Osteocyte (in vitro differentiated cells): ENCODE results near the gene SHC1. TPM values are rescaled to one million over a fixed set of nuclear protein-coding genes. Genes with fewer than 3 reads are reported as not detected.

ENCODE experiments used
- DNase-seq: peaks from one replicate; pipeline ENCODE4 v3.0.0; 2021; ENCODE audit warnings: mixed read lengths; ENCODE audit not compliant: unreplicated experiment; ENCODE audit errors: extremely low spot score
- H3K27ac Mint-ChIP-seq: one replicate; pipeline ENCODE4 v1.8.0; 2021; ENCODE audit warnings: mild to moderate bottlenecking, mixed read lengths; ENCODE audit not compliant: unreplicated experiment
- H3K27me3 Mint-ChIP-seq: one replicate; pipeline ENCODE4 v1.8.0; 2021; ENCODE audit warnings: mixed read lengths; ENCODE audit not compliant: unreplicated experiment
- H3K36me3 Mint-ChIP-seq: one replicate; pipeline ENCODE4 v1.8.0; 2021; ENCODE audit warnings: mixed read lengths; ENCODE audit not compliant: unreplicated experiment
- H3K4me1 Mint-ChIP-seq: one replicate; pipeline ENCODE4 v1.8.0; 2021; ENCODE audit warnings: mixed read lengths; ENCODE audit not compliant: unreplicated experiment
- H3K4me3 Mint-ChIP-seq: one replicate; pipeline ENCODE4 v1.8.0; 2021; ENCODE audit warnings: mild to moderate bottlenecking, moderate library complexity, mixed read lengths; ENCODE audit not compliant: unreplicated experiment
- H3K9me3 Mint-ChIP-seq: one replicate; pipeline ENCODE4 v1.8.0; 2021; ENCODE audit warnings: mixed read lengths; ENCODE audit not compliant: unreplicated experiment
- total RNA-seq: library from RNA; stranded (reverse); gene quantifications from 2 replicates; pipeline ENCODE4 v1.2.1, GENCODE V29; 2021
- TF ChIP-seq, protein P1 (sequence below): fragments of 200-600 bp; sonication (generic); IDR thresholded peaks from 2 replicates; pipeline ENCODE4 v1.5.0; 2021; ENCODE audit warnings: antibody characterized with exemption, mild to moderate bottlenecking, moderate library complexity

SHC1 gene
- total RNA-seq, 1 donor from 2014 or later, result 239 TPM

DNA sequence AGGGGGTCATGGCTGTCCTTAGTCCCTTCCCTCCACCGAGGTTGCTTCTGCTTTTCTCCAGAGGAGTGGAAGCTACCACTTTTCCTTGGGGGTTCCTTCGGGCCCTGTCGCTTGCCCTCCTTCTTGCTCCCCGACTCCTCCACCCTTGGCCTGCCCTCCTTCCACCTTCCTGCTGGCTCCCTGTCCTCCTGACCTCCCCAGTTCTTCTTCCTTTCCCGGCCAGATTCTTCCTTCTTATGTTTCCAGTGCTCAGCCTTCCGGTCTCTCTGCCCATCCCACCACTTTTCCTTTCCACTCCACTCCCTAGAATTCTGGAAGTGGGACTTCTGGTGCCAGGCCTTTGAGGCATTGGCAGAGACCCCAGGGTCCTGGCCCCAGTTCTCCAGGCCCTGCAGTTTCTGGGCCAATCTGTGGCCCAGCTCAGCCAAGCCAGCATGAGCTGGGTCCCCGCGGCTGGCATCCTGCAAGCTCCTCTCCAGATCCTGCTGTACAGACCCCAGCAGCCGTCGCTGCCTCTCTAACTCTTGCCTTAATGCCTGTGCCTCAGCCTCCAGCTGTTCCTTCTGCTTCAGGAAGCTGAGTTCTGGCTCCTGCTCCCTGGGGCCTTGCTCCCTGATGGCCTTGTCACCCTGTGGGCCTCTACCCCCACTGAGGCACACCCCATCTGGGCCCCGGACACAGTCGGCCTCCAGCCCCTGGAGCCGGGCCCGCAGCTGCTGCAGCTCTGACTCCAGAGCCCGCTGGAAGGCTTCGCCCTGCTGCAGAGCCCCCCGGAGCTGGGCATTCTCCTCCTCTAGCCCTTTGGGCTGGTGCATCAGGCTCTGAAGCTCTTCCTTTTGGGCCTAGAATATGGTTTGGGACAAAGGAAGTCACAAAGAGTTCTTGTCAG is 24.3 kb downstream of the SHC1 start:
- Mint-ChIP-seq H3K27ac (no peak overlapping the region), H3K9me3 (no peaks in the 10 kb centered on the region), H3K36me3 (peaks cover 14% of the 10 kb centered on the region), H3K27me3 (no peaks in the 10 kb centered on the region), H3K4me3 (no peak overlapping the region), H3K4me1 (no peaks in the 10 kb centered on the region)
- no peak for DNase-seq
- TF ChIP-seq, protein P1, sequence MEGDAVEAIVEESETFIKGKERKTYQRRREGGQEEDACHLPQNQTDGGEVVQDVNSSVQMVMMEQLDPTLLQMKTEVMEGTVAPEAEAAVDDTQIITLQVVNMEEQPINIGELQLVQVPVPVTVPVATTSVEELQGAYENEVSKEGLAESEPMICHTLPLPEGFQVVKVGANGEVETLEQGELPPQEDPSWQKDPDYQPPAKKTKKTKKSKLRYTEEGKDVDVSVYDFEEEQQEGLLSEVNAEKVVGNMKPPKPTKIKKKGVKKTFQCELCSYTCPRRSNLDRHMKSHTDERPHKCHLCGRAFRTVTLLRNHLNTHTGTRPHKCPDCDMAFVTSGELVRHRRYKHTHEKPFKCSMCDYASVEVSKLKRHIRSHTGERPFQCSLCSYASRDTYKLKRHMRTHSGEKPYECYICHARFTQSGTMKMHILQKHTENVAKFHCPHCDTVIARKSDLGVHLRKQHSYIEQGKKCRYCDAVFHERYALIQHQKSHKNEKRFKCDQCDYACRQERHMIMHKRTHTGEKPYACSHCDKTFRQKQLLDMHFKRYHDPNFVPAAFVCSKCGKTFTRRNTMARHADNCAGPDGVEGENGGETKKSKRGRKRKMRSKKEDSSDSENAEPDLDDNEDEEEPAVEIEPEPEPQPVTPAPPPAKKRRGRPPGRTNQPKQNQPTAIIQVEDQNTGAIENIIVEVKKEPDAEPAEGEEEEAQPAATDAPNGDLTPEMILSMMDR, result no peak

DNA sequence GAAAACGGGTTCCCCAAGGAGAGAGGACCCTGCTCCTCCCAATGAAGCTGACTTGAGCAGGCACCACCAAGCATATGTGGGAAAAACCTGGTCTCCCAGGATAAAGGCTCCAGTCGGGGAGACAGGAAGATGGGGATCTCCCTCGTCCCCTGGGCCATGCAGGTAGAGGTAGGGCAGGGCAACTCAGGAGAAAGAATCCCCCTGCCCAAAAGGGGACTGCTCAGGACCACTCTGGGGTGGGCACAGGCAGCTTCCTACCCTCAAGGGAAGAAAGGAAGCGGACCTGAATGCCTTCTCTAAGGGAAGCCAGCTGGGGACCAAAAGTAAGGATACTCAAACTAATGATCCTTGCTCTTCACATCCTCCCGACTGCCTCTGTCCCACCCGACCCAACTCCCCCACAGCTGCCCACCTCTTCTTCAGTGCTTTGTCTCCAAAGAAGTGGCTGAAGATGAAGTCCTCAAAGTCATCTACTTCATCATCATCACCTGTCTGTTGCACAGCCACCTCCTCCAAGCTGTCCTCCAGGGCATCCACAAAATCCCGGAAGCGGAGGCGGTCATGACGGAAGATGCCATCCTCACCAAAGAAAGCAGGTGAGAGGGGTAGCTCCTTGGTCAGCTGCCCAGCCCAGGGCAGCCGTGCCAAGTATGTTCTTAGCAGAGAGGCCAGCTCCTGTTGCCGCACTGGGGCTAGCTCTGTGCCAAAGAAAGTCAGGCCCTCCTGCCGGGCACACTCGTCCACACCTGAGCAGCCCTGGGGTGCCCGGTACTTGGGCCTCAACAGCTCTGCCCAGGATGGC is 25.2 kb downstream of the SHC1 start:
- DNase-seq, result no peak
- peaks cover 9% of the 10 kb centered on the region for H3K36me3 Mint-ChIP-seq
- no peaks in the 10 kb centered on the region for H3K4me1 Mint-ChIP-seq
- TF ChIP-seq, protein P1, result no peak
- H3K4me3 Mint-ChIP-seq, result no peak overlapping the region
- no peaks in the 10 kb centered on the region for H3K27me3 Mint-ChIP-seq
- H3K9me3 Mint-ChIP-seq, result no peaks in the 10 kb centered on the region
- H3K27ac Mint-ChIP-seq, result no peak overlapping the region

DNA sequence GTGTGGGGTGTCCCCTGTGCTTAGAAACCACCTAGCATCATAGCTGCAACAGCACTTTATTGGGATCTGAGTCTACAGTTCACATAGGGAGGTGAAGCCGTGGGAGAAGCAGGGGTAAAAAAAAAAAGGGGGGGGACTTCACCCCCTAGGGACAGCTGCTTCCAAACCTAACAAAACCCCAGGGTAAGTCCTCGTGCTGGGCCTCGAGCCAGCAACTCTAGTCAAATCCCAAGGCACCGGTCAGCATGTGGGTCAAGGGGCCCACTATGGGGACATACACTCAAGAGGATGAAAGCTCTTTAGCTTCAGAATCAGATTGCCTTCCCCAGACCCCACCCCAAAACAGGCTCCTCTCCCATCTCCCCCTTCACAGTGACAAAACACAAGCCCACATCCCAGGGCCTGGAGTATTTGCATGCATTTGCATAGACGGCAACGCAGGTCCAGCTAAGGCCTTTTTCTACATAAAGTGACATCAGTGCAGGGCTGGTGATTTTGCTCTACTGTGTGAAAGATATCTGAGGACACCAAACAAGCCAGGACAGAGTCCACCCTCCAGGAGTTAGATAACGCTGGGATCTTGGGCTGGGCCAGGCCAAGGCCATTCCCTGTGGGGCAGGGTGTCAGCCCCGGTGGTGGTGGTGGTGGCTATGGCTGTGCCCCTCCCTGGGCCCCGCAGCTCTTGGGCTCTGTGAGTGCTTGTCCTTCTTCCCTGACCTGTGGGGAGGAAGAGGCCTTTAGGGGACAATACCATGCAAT is 26.0 kb downstream of the SHC1 start:
- TF ChIP-seq, protein P1, result no peak
- Mint-ChIP-seq H3K27me3 (no peaks in the 10 kb centered on the region), H3K9me3 (no peaks in the 10 kb centered on the region), H3K4me3 (no peak overlapping the region), H3K27ac (no peak overlapping the region), H3K4me1 (no peaks in the 10 kb centered on the region), H3K36me3 (peaks cover 9% of the 10 kb centered on the region)
- no peak for DNase-seq

DNA sequence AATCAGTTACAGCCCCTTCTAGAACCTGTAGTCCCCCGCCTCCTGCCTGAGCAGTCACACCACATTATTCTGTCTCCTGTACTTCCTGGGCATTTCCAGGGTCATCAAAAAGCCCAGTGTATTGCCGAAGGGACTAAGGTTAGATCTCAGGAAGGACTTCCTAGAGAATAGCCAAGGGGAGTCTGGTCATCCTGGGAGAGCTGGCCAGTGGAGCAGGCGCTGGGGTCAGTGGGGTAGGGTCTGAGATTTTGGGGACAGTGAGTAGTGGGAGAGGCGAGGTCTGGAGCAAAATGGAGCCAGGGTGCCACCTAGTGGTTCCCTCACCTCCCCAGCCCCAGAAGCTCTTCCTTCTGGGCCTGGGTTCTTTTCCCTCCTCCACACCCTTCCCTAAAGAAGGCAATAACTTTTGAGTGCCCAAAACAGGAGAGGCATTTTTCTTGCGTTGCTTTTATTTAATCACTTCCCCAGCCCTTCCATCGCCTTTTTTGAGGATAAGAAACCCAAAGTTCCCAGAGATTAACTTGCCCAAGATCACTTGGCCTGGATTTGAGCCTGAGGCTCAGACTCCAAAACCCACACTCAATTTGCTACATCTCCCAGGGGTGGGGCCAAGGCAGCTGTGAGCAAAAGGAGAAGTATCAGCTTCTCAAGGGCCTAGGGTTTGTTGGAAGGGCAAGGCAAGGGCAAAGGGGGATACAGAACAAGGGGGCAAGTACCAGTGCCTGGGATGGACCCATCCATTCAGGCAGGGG is 26.7 kb downstream of the SHC1 start:
- Mint-ChIP-seq H3K36me3 (peaks cover 8% of the 10 kb centered on the region), H3K27ac (peak overlapping the region; percentile 37), H3K27me3 (no peaks in the 10 kb centered on the region), H3K4me3 (no peak overlapping the region), H3K9me3 (no peaks in the 10 kb centered on the region), H3K4me1 (peaks cover 3% of the 10 kb centered on the region)
- TF ChIP-seq, protein P1, result peak; percentile 80
- DNase-seq, result no peak
